HG02678 (cell line): ENCODE data around the gene NPR3.

ENCODE experiments used
- ATAC-seq: cut with Tn5 transposase; IDR thresholded peaks from one replicate; pipeline ENCODE4 v1.9.1; 2021; ENCODE audit warnings: mild to moderate bottlenecking, moderate library complexity; ENCODE audit not compliant: unreplicated experiment

The NPR3 gene

DNA sequence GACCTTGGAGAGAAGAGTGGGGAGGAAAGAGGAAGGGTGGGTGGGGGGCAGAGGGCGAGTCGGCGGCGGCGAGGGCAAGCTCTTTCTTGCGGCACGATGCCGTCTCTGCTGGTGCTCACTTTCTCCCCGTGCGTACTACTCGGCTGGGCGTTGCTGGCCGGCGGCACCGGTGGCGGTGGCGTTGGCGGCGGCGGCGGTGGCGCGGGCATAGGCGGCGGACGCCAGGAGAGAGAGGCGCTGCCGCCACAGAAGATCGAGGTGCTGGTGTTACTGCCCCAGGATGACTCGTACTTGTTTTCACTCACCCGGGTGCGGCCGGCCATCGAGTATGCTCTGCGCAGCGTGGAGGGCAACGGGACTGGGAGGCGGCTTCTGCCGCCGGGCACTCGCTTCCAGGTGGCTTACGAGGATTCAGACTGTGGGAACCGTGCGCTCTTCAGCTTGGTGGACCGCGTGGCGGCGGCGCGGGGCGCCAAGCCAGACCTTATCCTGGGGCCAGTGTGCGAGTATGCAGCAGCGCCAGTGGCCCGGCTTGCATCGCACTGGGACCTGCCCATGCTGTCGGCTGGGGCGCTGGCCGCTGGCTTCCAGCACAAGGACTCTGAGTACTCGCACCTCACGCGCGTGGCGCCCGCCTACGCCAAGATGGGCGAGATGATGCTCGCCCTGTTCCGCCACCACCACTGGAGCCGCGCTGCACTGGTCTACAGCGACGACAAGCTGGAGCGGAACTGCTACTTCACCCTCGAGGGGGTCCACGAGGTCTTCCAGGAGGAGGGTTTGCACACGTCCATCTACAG, 760 bp downstream of the NPR3 start:
- no peak for ATAC-seq

DNA sequence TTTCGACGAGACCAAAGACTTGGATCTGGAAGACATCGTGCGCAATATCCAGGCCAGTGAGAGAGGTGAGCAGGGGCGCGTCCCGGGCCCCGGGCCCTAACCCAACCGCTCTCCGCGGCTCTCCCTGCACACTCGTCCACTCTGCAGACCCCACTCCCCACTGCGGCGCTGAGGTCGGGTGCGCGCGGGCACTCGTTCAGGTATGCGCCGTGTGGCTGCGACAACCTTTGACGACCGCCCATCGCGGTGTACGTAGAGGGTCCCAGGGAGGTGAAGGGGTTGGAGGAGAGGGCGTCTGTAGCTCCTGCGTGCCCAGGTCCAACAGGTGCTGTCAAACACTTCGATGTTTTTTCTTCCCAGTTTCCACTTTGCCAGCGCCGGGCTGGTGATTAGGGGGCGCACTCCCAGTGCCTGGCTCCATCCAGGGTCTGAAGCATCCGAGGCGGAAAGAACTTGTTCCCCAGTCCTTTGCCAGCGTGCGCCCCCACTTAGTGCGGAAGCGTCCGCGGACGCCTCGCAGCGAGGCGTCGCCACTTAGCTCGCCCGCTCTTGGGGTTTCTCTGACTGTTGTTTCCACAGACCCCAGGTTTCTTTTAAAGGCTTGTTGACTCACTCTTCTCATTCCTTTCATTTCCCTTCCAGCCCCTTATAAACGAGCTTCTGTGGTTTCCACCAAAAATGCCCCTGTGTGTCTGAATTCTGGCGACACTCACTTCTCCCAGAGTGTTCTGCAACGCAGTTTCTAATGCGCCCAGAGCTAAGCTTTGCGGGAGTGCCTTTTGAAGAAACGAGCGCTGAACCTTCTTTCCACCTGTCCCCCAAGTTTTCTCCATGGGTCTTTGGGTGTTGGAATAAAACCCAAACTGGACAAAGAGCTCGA, 1.6 kb downstream of the NPR3 start:
- ATAC-seq, result no peak

DNA sequence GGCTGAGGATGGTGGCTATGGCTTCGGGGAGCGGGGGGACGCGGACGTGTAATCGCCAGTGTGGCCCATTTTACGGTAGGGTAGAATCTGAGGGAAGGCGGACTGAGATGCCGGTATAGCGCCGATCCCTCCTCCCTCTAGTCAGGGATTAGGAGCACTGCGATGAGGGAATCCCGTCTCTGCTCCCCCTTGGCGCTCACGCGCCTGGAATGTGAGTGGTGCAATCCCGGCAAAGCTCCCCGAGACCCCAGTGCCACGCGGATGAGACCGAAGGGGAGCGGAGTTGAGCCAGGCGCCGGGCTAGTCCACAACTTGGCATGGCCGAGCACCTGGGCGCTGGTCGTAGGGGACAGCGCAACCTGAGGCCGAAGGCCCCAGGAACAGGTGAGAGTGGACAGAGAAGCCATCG, 2.2 kb downstream of the NPR3 start:
- no peak for ATAC-seq

DNA sequence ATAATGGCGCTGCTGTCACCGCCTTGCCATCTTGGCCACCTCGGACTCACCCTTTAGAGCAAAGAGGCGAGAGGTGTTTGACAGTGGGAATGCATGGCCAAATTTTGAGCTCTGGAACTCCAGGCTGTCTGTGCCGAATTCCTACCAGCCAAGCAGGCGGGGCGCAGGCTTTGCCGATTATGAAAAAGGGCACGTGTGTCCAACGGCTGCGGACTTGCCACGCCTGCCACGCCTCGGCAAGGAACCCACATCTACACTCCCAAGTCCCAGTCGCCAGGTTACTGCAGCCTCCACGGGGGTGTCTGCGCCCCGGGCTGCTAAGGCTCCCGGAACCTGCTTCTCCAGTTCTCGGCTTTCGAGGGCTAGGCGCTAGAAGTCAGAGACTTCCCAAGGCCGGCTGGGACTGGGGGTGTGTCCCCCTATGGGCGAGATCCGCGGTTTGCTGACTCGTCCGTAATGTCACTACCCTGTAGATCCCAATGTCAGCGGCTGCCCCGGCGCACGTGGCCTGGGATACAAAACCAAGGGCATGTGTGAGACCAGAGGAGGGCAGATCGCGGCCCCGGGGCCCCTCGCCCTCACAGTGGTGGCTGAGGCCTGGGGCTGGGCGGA, 2.8 kb downstream of the NPR3 start:
- ATAC-seq, result no peak

DNA sequence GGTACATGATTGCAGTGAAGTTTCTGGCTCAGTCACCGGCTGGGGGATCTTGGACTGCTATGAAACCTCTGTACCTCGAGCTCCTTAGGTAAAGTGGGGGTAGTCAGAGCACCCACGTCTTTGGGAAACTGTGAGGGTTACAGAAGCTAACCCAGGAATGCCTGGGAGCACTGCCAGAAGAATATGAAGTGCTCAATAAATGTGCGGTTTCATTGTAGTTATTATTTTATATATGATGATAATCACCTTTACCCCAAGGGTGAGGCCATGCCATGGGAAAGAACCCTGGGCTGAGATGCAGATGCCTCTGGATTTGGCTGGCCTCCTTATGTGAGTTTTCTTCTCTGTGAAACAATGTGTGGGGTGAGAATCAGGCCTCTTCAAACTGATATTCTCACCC, 3.7 kb downstream of the NPR3 start:
- ATAC-seq, result no peak

DNA sequence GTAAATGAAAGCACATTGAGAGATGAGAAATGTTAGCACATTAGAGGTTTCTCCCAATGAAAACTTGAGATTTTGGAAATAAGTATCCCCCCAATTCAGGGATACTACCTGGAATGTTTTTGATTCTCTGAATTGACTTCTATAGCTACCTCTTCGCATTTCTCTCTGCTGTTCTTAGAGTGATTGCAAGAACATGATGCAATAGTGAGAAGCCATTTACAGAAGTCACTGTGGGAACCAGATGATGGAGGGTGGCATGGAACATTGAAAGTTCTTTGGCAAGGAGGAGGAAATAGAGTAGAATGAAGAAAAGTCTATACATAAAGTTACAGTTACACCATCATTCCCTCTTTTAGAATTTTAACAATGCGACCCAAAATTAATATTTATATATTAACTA, 9.2 kb downstream of the NPR3 start:
- ATAC-seq, result no peak

DNA sequence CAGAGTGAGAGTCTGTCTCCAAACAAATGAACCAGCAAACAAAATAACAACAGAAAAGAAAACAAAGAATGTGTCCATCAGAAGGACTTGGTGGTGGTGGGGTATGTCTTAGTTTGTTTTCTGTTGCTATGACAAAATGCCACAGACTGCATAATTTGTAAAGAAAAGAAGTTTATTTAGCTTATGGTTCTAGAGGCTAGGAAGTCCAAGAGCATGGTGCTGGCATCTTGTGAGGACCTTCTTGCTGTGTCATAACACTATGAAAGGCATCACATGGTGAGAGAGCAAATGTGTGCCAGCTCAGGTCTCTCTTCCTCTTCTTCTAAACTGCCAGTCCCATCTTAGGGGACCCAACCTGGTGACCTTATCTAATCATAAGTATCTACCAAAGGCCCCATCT, 10.5 kb downstream of the NPR3 start:
- no peak for ATAC-seq

DNA sequence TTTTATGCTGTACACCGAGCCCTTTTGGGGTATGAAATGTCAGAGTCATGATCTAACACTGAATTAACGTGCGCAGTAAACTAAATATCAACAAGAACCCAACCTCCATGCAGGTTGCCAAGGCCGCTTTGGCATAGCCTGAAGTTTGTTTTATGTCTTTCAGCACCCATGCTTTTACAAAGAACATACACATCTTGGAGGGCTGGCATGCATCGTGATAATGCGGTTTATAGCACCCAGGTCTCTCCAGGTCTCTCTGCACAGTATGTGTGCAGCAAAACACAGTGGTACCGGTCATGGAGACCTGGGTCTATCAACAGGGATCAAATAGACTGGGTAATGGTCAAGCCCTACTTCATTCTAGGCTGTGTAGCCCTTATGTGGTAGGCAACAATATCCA, 11.8 kb downstream of the NPR3 start:
- no peak for ATAC-seq

DNA sequence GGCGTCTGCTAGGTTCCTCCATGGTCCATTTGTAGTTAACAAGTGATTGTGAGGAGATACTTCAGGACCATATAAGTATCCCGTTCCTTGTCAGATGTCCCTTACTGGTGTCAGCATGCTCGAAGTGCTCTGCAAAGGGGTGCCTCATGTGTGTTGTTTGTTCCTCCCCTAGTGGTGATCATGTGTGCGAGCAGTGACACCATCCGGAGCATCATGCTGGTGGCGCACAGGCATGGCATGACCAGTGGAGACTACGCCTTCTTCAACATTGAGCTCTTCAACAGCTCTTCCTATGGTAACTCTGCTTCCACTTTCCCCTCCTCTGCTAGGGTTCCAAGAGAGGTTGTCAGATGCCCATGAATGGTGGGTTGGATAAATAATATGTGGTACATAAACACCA, 13.4 kb downstream of the NPR3 start:
- ATAC-seq, result no peak

DNA sequence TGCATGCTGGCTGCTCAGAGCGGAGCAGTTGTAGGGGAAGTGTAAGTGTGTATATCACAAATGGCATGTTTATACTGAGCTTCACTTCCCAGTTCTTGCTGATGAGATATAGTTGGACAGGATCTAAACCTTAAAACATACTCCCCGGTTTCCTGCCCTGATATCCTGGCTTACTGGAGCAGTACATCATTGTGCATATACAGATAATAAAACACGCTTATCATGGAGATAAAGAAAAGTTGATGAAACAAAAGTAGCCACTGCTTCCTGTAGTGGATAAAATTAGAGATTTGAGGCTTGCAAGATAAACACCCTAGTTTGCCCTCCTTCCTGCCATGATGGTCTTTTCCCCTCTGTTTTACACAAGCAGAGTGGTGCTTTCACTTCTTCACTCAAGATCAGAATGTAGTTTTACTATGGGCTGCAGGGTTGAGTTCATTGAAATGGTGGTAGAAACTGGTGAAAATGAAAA, 15.0 kb downstream of the NPR3 start:
- no peak for ATAC-seq

DNA sequence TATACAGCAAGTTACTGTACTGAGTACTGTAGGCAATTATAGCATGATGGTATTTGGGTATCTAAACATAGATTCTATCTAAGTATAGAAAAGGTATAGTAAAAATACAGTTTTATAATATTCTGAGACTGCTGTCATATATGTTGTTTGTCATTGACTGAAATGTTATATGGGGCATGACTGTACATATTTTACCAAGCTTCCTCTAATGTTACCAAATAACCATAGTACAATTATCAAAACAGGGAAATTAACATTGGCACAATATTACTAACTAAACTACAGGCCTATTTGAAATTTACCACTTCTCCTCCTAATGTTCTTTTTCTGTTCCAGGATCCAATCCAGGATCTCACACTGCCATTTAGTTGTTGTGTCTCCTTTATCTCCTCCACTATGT, 18.5 kb downstream of the NPR3 start:
- no peak for ATAC-seq

DNA sequence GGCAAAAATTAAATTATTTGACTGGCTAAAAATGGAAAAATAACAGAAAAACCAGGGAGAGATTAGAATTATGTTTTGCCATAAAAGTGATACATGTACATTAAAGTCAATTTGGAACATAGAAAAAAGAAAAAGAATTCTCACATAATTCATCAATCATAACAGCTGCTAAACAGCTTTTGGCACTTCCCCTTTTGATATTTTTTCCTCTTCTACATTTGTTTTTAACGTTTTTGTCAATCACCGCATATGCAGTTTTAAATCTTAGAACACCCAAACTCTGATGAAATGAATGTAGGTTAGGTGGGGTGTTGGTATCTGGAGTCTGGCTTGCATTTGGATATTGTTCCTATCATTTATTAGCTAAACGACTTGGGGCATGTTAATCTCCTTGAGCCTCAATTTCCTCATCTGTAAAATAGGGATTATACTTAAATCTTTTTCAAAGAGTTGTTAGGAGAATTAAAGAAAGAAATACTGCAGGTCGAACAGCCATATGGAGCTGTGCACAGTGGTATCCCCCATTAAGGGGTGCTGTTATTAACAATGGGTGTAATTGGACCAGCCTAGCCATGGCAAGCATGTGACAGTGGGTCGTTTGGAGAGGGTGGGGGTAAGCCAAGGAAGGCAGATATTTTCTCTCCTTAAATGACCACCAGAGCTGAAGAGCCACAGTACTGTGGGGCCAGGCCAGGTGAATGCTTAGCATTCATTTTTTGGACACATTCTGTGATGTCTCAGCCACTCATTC, 22.6 kb downstream of the NPR3 start:
- ATAC-seq, result no peak

DNA sequence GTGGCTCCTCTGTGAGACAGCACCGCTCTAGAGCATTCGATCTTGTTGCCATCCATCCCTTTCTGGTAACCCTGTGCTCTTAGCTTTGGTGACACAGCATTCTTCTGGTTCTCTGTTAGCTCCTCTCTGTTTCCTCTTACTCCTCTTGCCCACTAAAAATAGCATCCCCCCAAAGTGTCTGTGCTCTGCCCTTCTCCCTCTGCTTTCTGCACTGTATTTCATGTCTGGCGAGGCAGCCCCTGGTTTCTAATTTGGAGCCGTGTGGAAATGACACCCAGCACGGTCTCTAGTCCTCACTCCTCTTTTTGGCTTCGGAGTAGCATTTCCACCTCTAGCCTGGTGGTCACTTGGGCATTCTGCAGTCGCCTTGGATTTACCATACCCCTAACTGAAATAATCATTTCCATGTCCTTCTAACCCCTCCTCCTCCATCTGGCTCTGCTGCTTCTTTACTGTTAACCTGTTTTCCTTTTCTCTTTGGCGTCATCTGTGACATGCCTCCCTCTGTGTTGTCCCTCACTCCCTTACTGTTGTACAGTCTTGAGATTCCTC, 23.8 kb downstream of the NPR3 start:
- ATAC-seq, result no peak

DNA sequence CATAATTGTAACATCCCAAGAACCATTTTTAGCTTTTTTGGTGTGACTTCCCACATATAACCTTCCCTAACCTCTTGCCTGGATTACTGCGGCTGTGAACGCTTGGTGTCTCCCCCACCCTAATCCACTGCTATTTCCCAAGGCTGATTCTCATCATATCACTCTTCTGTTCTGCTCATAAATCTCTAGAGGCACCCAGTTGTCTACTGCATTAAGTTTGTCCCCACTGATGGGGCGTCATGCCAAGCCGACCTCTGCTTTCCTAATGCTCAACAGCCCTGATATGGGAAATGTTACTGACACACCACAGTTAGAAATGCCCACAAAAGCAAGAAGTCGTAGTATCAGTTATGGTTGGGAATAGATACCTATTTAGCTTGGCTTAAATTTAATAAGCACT, 24.4 kb downstream of the NPR3 start:
- no peak for ATAC-seq

DNA sequence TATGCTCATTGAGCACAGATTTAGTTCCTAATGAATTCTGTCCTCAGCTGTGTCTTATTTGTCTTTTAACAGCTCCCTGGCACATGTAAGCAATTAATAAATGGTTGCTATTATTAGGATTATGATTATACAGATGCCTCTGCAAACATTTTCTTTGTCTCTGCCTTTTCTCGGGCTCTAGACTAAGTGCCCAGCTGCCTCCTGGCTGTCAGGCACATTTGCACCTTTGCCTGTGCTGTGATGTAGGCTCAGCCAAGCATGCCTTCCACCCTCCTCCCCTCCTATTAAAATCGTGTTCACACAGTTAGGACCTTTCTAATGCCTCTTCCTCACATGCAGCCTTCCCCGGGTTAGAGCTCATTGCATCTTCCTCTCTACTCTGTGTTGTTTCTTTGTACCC, 25.7 kb downstream of the NPR3 start:
- ATAC-seq, result no peak

DNA sequence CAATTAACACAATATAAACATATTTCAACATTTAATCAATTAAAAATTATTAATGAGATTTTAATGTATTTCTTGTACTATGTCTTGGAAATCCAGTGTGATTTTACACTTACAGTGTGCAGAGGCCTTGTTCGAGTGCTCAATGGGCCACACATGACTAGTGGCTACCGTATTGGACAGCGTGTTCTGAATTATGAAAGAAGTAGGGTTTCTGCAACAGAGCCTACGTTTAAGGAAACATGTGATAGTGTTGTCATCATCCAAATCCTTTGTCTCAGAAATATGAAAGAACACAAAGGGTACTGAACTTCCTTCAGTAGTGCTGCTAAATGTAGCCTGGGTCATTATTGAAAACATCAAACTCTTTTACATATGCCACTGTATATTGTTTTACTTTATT, 29.5 kb downstream of the NPR3 start:
- ATAC-seq, result no peak

DNA sequence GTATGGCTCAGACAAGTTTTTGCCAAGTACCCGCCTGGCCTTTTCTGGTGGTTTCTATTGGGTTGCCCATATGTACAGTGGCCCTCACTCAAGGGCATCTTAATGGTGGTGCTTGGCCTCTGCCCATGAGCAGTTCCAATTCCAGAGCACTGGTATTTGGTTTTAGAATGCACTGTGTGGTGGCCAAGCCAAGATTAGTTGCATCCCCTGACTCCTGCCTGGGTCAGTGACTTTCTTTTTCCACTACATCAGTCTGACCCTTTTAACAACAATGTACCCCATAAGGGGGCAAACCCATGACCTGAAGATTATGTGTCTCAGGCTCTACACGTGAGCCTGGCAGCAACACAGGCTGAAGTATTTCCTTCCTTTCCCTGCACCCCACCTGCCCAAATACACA, 34.2 kb downstream of the NPR3 start:
- no peak for ATAC-seq

DNA sequence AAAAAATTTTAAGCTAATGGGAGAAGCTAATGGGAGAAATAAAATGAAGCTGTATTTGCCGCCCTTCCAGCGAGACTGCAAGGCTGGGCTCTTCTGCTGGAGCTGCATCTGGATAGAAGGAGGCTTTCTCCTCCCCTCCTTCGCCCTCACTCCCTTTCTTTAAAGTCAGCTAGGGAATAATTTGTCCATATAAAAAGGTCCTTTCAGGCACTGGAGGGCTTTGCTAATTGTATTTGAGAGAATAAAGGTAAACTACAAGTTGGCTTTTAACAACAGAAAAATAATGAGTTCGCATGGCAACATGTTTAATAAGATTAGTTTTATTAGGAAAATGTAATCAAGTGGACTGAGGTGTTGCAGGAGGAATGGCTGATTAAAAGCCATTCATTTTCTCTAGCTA, 41.3 kb downstream of the NPR3 start:
- no peak for ATAC-seq

DNA sequence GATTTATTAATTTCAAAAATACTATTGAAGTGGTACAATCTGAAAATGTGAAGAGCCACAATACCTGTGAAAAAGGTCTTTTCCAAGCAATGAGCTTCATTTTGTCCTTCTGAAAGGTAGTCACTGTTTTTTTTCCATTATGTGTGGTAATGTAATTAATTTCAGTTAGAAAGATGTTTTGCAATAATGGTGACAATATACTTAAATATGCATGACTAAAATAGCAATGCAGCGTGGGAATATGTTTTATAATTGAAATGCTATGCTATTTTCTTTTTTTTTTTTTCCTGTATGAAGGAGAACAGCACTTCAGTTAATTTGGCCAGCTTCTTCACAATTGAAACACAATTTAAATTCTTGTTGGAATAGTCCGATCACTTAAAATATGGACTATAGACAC, 41.9 kb downstream of the NPR3 start:
- no peak for ATAC-seq

DNA sequence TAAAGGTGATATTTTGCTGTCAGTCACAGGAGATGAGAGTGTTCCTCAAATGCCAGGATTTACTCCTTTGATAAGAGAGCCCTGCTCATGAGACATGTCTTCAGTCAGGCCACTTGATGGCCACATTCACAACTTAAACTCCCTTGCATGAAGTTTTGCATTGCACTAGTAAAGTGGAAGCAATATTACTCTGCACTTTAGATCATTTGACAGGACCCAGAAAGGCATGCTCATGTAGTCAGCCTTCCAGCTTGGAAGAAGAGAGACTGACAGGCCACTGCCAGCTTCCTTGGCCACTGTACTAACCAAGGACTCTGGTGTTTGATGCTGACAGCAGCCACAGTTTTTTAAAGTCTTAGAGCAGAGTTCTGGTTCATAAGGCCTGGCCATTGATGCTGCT, 42.6 kb downstream of the NPR3 start:
- ATAC-seq, result no peak

DNA sequence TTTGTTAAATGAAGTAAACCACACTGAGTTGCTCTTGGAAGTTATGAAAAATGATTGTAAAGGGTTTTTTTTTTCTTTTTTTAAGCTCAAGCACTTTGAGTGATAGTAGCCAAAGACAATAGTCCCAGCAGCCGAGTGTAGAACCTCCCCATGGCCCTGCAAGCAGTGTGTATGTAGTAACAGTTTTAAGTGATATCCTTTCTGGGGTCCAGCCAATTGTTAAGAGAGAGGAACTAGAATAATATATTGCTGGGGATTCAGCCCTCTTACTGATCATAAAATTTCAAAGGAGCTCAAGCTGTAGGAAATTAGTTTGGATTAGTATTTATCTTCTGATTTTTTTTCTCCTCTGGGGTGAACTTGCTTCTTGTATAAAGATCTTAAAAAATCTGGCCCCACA, 43.2 kb downstream of the NPR3 start:
- no peak for ATAC-seq
